ENCODE measurements around the gene YARS1.

Gene YARS1

DNA sequence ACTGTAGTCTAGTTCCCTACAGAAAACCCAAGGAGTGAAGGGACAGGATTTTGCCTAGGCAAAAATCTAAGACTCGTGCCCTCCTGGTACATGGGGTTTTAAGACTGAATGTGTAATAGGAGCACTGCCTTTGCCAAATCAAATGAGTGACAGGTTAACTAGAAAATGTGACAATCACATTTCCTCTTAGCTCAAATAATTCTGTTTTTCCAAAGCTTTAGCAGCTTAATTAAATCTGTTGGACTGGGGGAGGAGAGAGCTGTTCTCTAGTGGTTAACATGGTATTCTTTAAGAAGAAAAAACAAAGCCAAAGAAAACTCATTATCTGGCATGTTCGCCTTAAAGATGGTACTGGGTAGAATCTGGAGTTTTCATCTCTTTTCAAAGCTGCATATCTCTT, 41.0 kb upstream of the YARS1 start:
- no peak for TF ChIP-seq EZH2phosphoT487 (IDR thresholded peaks at IDR 0.05; ENCODE audit: borderline replicate concordance)
- no peak for TF ChIP-seq CTCF (conservative IDR thresholded peaks at IDR 0.05; ENCODE audit: low read length)
- Histone ChIP-seq H3K9me2 (replicated peaks; ENCODE audit: low read depth, low read length) (no peaks in the 10 kb centered on the region), H3K9me3 (ENCODE audit: insufficient read depth, low read depth, low read length) (no peaks in the 10 kb centered on the region), H3K4me1 (ENCODE audit: insufficient read depth, low read length, poor library complexity, severe bottlenecking) (no peaks in the 10 kb centered on the region), H2AFZ (ENCODE audit: low read length) (no peak overlapping the region), H4K20me1 (ENCODE audit: insufficient read depth, low read length, poor library complexity, severe bottlenecking) (no peaks in the 10 kb centered on the region), H3F3A (ENCODE audit: low read depth) (no peaks in the 10 kb centered on the region), H3K36me3 (ENCODE audit: insufficient read depth, low read length) (peaks cover 71% of the 10 kb centered on the region; the same call in 1 of the 2 replicates), H3K4me3 (ENCODE audit: low read length, poor library complexity, severe bottlenecking) (no peak overlapping the region), H3K4me2 (ENCODE audit: low read depth, low read length, poor library complexity, severe bottlenecking) (no peak overlapping the region), H3K27me3 (ENCODE audit: insufficient read depth, low read length, poor library complexity, severe bottlenecking) (no peaks in the 10 kb centered on the region), H3K9ac (ENCODE audit: low read depth, low read length, poor library complexity, severe bottlenecking) (no peak overlapping the region), H3K79me2 (ENCODE audit: insufficient read depth, low read length) (no peaks in the 10 kb centered on the region)

- Histone ChIP-seq H2AFZ (ENCODE audit: low read length) (no peak overlapping the region), H3K4me2 (ENCODE audit: low read depth, low read length, poor library complexity, severe bottlenecking) (no peak overlapping the region), H3K4me1 (ENCODE audit: insufficient read depth, low read length, poor library complexity, severe bottlenecking) (no peaks in the 10 kb centered on the region), H3F3A (ENCODE audit: low read depth) (no peaks in the 10 kb centered on the region), H3K27me3 (ENCODE audit: insufficient read depth, low read length, poor library complexity, severe bottlenecking) (no peaks in the 10 kb centered on the region), H3K9ac (ENCODE audit: low read depth, low read length, poor library complexity, severe bottlenecking) (no peak overlapping the region), H3K4me3 (ENCODE audit: low read length, poor library complexity, severe bottlenecking) (no peak overlapping the region), H3K9me3 (ENCODE audit: insufficient read depth, low read depth, low read length) (no peaks in the 10 kb centered on the region), H3K9me2 (replicated peaks; ENCODE audit: low read depth, low read length) (no peaks in the 10 kb centered on the region), H3K36me3 (ENCODE audit: insufficient read depth, low read length) (peaks cover 63% of the 10 kb centered on the region; the same call in 1 of the 2 replicates), H4K20me1 (ENCODE audit: insufficient read depth, low read length, poor library complexity, severe bottlenecking) (no peaks in the 10 kb centered on the region), H3K79me2 (ENCODE audit: insufficient read depth, low read length) (no peaks in the 10 kb centered on the region)
- TF ChIP-seq CTCF (conservative IDR thresholded peaks at IDR 0.05; ENCODE audit: low read length): no peak
- no peak for TF ChIP-seq EZH2phosphoT487 (IDR thresholded peaks at IDR 0.05; ENCODE audit: borderline replicate concordance)
Measured at GRCh38 chr1:32855861-32856617, 38.9 kb upstream of the YARS1 start.

GRCh38 chr1:32848354-32849063, 31.4 kb upstream of the YARS1 start:
- no peaks in the 10 kb centered on the region for H3K9me3 ChIP-seq (ENCODE audit: insufficient read depth, low read depth, low read length)
- no peaks in the 10 kb centered on the region for H3K9me2 ChIP-seq (replicated peaks; ENCODE audit: low read depth, low read length)
- no peaks in the 10 kb centered on the region for H3K79me2 ChIP-seq (ENCODE audit: insufficient read depth, low read length)
- H4K20me1 ChIP-seq (ENCODE audit: insufficient read depth, low read length, poor library complexity, severe bottlenecking): no peaks in the 10 kb centered on the region
- H3K4me1 ChIP-seq (ENCODE audit: insufficient read depth, low read length, poor library complexity, severe bottlenecking): no peaks in the 10 kb centered on the region
- H3F3A ChIP-seq (ENCODE audit: low read depth): no peaks in the 10 kb centered on the region
- no peaks in the 10 kb centered on the region for H3K27me3 ChIP-seq (ENCODE audit: insufficient read depth, low read length, poor library complexity, severe bottlenecking)
- H3K4me2 ChIP-seq (ENCODE audit: low read depth, low read length, poor library complexity, severe bottlenecking): no peak overlapping the region
- H3K9ac ChIP-seq (ENCODE audit: low read depth, low read length, poor library complexity, severe bottlenecking): no peak overlapping the region
- peaks cover 34% of the 10 kb centered on the region for H3K36me3 ChIP-seq (ENCODE audit: insufficient read depth, low read length)
- TF ChIP-seq CTCF (conservative IDR thresholded peaks at IDR 0.05; ENCODE audit: low read length) (no peak), EZH2phosphoT487 (IDR thresholded peaks at IDR 0.05; ENCODE audit: borderline replicate concordance) (no peak)
- H3K4me3 ChIP-seq (ENCODE audit: low read length, poor library complexity, severe bottlenecking): no peak overlapping the region
- no peak overlapping the region for H2AFZ ChIP-seq (ENCODE audit: low read length)
